CD14-positive monocyte (primary cell): ENCODE results near the gene TM7SF3. TPM values are rescaled to one million over a fixed set of nuclear protein-coding genes. Genes with fewer than 3 reads are reported as not detected.

Experiments
- DNase-seq, 3 donors: peaks; one replicate each; pipeline ENCODE4 v3.0.0-alpha.2; 2011 to 2022
- H2AFZ ChIP-seq: 2 replicates; pipeline ENCODE4 v1.6.0; 2012; ENCODE audit warnings: mild to moderate bottlenecking, low read depth, low read length, inconsistent platforms; ENCODE audit not compliant: insufficient read depth, poor library complexity, severe bottlenecking
- H3K27ac ChIP-seq, 2 donors: 1 replicate in 1 of 2; 2 replicates in 1 of 2; pipeline ENCODE4 v1.5.1; 2012 to 2013; ENCODE audit warnings: low read length in 2 of 2, control low read depth in 1 of 2, inconsistent platforms in 1 of 2, low read depth in 1 of 2, mild to moderate bottlenecking in 1 of 2
- H3K27me3 ChIP-seq, 2 donors: one replicate each; pipeline versions ENCODE4 v1.6.0 to v1.6.1; 2011 to 2013; ENCODE audit warnings: low read length in 2 of 2; ENCODE audit not compliant: control insufficient read depth in 2 of 2, insufficient read depth in 2 of 2
- H3K36me3 ChIP-seq, 2 donors: replicated peaks in 1 of 2; 1 replicate in 1 of 2; 2 replicates in 1 of 2; pipeline versions ENCODE4 v1.5.1 to v1.6.1; 2012 to 2013; ENCODE audit warnings: low read length in 2 of 2, control low read depth in 1 of 2, inconsistent platforms in 1 of 2, mild to moderate bottlenecking in 1 of 2; ENCODE audit not compliant: insufficient read depth in 2 of 2, control insufficient read depth in 1 of 2
- H3K4me1 ChIP-seq, 2 donors: 1 replicate in 1 of 2; 2 replicates in 1 of 2; pipeline versions ENCODE4 v1.5.1 to v1.6.1; 2012 to 2013; ENCODE audit warnings: low read length in 2 of 2, control low read depth in 1 of 2, inconsistent platforms in 1 of 2, mild to moderate bottlenecking in 1 of 2, moderate library complexity in 1 of 2; ENCODE audit not compliant: insufficient read depth in 2 of 2, control insufficient read depth in 1 of 2
- H3K4me2 ChIP-seq: replicated peaks from 2 replicates; pipeline ENCODE3; 2012; ENCODE audit warnings: low read length, moderate library complexity, mild to moderate bottlenecking; ENCODE audit not compliant: poor library complexity, severe bottlenecking; ENCODE audit errors: extremely low read depth
- H3K4me3 ChIP-seq, 3 experiments: fragments of 200-600 bp in 1 of 3; sonication (generic) in 1 of 3; replicated peaks in 1 of 3; 1 replicate in 2 of 3; 2 replicates in 1 of 3; pipeline ENCODE4 v1.5.1; 2011 to 2013; ENCODE audit warnings: low read length in 3 of 3, mild to moderate bottlenecking in 3 of 3, control low read depth in 2 of 3, low read depth in 2 of 3, inconsistent platforms in 1 of 3, moderate library complexity in 1 of 3
- H3K79me2 ChIP-seq: 2 replicates; pipeline ENCODE4 v1.6.0; 2012; ENCODE audit warnings: mild to moderate bottlenecking, control low read depth, inconsistent platforms, low read length, moderate library complexity; ENCODE audit not compliant: insufficient read depth
- H3K9ac ChIP-seq: 2 replicates; pipeline ENCODE4 v1.6.0; 2017; ENCODE audit warnings: low read length, mild to moderate bottlenecking; ENCODE audit not compliant: insufficient read depth, poor library complexity, severe bottlenecking
- H3K9me3 ChIP-seq, 2 donors: replicated peaks in 1 of 2; 1 replicate in 1 of 2; 2 replicates in 1 of 2; pipeline versions ENCODE4 v1.5.1 to v1.6.1; 2012 to 2013; ENCODE audit warnings: low read length in 2 of 2, control low read depth in 1 of 2; ENCODE audit not compliant: control insufficient read depth in 1 of 2, insufficient read depth in 1 of 2
- H4K20me1 ChIP-seq: 2 replicates; pipeline ENCODE4 v1.6.0; 2012; ENCODE audit warnings: mild to moderate bottlenecking, low read length, control low read depth, moderate library complexity; ENCODE audit not compliant: insufficient read depth
- H3K27ac Mint-ChIP-seq, 7 donors: one replicate each; pipeline ENCODE4 v1.8.0; 2020; ENCODE audit warnings: mild to moderate bottlenecking in 7 of 7, mixed read lengths in 7 of 7, moderate library complexity in 6 of 7, inconsistent platforms in 2 of 7
- H3K27me3 Mint-ChIP-seq, 3 donors: one replicate each; pipeline ENCODE4 v1.8.0; 2021 to 2022; ENCODE audit warnings: low read depth in 3 of 3, mild to moderate bottlenecking in 3 of 3, mixed read lengths in 3 of 3, moderate library complexity in 3 of 3, inconsistent platforms in 1 of 3
- H3K36me3 Mint-ChIP-seq, 2 donors: one replicate each; pipeline ENCODE4 v1.8.0; 2020; ENCODE audit warnings: mixed read lengths in 2 of 2, inconsistent platforms in 1 of 2, mild to moderate bottlenecking in 1 of 2
- H3K4me1 Mint-ChIP-seq: one replicate; pipeline ENCODE4 v1.8.0; 2020; ENCODE audit warnings: mild to moderate bottlenecking, mixed read lengths
- H3K4me3 Mint-ChIP-seq, 2 donors: one replicate each; pipeline ENCODE4 v1.8.0; 2020; ENCODE audit warnings: mild to moderate bottlenecking in 2 of 2, mixed read lengths in 2 of 2, moderate library complexity in 1 of 2
- H3K9me3 Mint-ChIP-seq, 7 donors: one replicate each; pipeline ENCODE4 v1.8.0; 2020 to 2022; ENCODE audit warnings: mixed read lengths in 7 of 7, mild to moderate bottlenecking in 6 of 7, moderate library complexity in 6 of 7, inconsistent platforms in 2 of 7
- WGBS: methylation state at CpG from one replicate; pipeline ENCODE4 v1.1.5; 2013; ENCODE audit warnings: missing lambda C conversion rate; ENCODE audit not compliant: insufficient coverage; 5-methylcytosine and 5-hydroxymethylcytosine counted together
- intact Hi-C, 2 donors: fragments of 100-400 bp; cut with micrococcal nuclease; formaldehyde crosslinking; loops; one replicate each; pipeline versions ENCODE4 v1.15.0 to v1.15.1; 2023
- polyA plus RNA-seq, 3 donors: library from polyadenylated mRNA; depleted of rRNA in 1 of 3; unstranded in 2 of 3; stranded (reverse) in 1 of 3; fragments of 300-500 nt in 2 of 3; fragments of >200 nt in 1 of 3; fragmentation: Illumina TruSeq in 2 of 3; gene quantifications; 1 replicate in 2 of 3; 2 replicates in 1 of 3; pipeline ENCODE4 v1.2.3, GENCODE V29; 2012 to 2021
- TF ChIP-seq, protein P1 (sequence below): fragments of 200-600 bp; IDR thresholded peaks from one replicate; pipeline ENCODE4 v1.8.0; 2022; ENCODE audit warnings: antibody characterized with exemption, mild to moderate bottlenecking

TM7SF3 gene
- polyA plus RNA-seq, 3 donors: 36.3 to 85.9 (median 71.7) TPM

DNA sequence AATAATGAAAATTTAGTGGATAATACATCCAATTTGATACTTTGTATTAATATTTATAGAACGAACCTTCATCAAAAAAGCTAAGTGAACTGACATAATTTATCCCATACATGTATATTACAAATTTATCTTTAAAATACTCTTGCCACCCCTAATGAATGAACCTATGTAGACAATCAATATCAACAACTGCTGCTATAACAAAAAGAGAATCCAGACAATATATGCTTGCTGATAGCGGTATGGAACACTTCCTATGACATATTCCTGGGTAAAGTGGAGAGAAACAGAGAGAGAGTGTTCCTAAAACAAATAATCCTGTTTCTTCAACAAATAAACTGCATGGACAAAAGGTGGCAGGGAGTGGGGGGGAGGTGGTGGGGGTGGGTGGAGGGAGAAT, 31.3 kb downstream of the TM7SF3 start:
- Mint-ChIP-seq H3K4me1 (peaks cover 11% of the 10 kb centered on the region), H3K36me3 (peaks cover 56 to 73% of the 10 kb centered on the region in 2 donors)
- intact Hi-C loops: no loop called here

DNA sequence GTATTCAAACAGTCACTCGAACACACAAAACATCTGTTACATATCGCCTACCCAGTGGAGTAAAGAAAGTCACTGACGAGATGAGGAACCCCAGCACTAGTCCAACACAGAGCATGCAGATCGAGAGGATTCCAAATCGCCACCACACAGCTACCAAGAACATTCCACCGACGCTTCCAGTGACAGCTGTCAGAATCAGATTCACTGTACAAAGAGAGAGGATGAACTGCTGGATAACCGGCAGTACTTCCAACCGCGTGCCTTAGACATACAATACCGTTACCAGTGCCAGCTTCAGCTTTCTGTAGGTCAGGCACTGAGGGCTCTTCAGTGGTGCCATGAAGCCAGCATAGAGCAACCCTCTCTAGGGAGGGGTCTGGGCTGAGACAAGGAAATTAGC, 34.5 kb downstream of the TM7SF3 start:
- no peak overlapping the region for H3K4me2 ChIP-seq
- H3K9ac ChIP-seq: no peak overlapping the region
- no peak for DNase-seq
- Mint-ChIP-seq H3K36me3 (peaks cover 55 to 71% of the 10 kb centered on the region in 2 donors), H3K27me3 (peaks cover 0 to 2% (median 0%) of the 10 kb centered on the region in 3 donors), H3K27ac (peak overlapping the region in 1 of 7 donors; percentile 65), H3K4me3 (no peak overlapping the region), H3K9me3 (no peaks in the 10 kb centered on the region), H3K4me1 (peaks cover 8% of the 10 kb centered on the region)
- peak overlapping the region in 1 of 2 donors; percentile 5 for H3K27ac ChIP-seq
- TF ChIP-seq, protein P1, sequence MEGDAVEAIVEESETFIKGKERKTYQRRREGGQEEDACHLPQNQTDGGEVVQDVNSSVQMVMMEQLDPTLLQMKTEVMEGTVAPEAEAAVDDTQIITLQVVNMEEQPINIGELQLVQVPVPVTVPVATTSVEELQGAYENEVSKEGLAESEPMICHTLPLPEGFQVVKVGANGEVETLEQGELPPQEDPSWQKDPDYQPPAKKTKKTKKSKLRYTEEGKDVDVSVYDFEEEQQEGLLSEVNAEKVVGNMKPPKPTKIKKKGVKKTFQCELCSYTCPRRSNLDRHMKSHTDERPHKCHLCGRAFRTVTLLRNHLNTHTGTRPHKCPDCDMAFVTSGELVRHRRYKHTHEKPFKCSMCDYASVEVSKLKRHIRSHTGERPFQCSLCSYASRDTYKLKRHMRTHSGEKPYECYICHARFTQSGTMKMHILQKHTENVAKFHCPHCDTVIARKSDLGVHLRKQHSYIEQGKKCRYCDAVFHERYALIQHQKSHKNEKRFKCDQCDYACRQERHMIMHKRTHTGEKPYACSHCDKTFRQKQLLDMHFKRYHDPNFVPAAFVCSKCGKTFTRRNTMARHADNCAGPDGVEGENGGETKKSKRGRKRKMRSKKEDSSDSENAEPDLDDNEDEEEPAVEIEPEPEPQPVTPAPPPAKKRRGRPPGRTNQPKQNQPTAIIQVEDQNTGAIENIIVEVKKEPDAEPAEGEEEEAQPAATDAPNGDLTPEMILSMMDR: no peak
- H3K4me3 ChIP-seq: no peak overlapping the region
- H3K4me1 ChIP-seq: peaks cover 9% of the 10 kb centered on the region in 2 donors
- no peaks in the 10 kb centered on the region for H3K9me3 ChIP-seq
- 97% methylated on average over 11 of the region's 11 CpGs for WGBS
- H3K27me3 ChIP-seq: no peaks in the 10 kb centered on the region
- H3K36me3 ChIP-seq: peaks cover 38 to 85% of the 10 kb centered on the region in 2 donors
- no peaks in the 10 kb centered on the region for H4K20me1 ChIP-seq
- peaks cover 7% of the 10 kb centered on the region for H3K79me2 ChIP-seq
- intact Hi-C loops: no loop called here
- no peak overlapping the region for H2AFZ ChIP-seq

More for the DNA sequence above, 31.3 kb downstream of the TM7SF3 start:
- Histone ChIP-seq H3K36me3 (peaks cover 27 to 81% of the 10 kb centered on the region in 2 donors), H3K27ac (no peak overlapping the region), H3K4me2 (no peak overlapping the region), H3K9me3 (no peaks in the 10 kb centered on the region), H4K20me1 (peaks cover 4% of the 10 kb centered on the region), H2AFZ (no peak overlapping the region), H3K4me3 (no peak overlapping the region), H3K27me3 (no peaks in the 10 kb centered on the region), H3K79me2 (peaks cover 25% of the 10 kb centered on the region), H3K4me1 (peaks cover 9% of the 10 kb centered on the region in 2 donors), H3K9ac (no peak overlapping the region)
- H3K4me3 Mint-ChIP-seq: no peak overlapping the region
- no peak for DNase-seq
- no peaks in the 10 kb centered on the region for H3K9me3 Mint-ChIP-seq
- no peak overlapping the region for H3K27ac Mint-ChIP-seq
- TF ChIP-seq, protein P1: no peak
- no CpG with 5 or more reads among the region's 2 CpGs for WGBS
- peaks cover 0 to 2% (median 2%) of the 10 kb centered on the region in 3 donors for H3K27me3 Mint-ChIP-seq
